ENCODE measurements around the gene LMX1B. TPM values are rescaled to one million over a fixed set of nuclear protein-coding genes. Genes with fewer than 3 reads are reported as not detected.
A peak's percentile ranks its signal among the peaks of the same experiment; 100 is the strongest.

The LMX1B gene
- total RNA-seq, 2 experiments from 2014 or later = not detected

GRCh38 chr9:126617823-126618165 lies 4.1 kb downstream of the LMX1B start:
- Mint-ChIP-seq H3K36me3 (no peaks in the 10 kb centered on the region), H3K4me3 (no peak overlapping the region), H3K4me1 (peaks cover 8% of the 10 kb centered on the region), H3K27ac (no peak overlapping the region), H3K9me3 (no peaks in the 10 kb centered on the region), H3K27me3 (peaks cover 82% of the 10 kb centered on the region)
- DNase-seq (no peak), ATAC-seq (ENCODE audit: low read depth) (no peak)
- POLR2A ChIA-PET = no interaction called here

GRCh38 chr9:126618190-126618584 lies 4.5 kb downstream of the LMX1B start:
- no peak for ATAC-seq (ENCODE audit: low read depth)
- peaks cover 8% of the 10 kb centered on the region for H3K4me1 Mint-ChIP-seq
- POLR2A ChIA-PET = no interaction called here

GRCh38 chr9:126618585-126619360 lies 5.0 kb downstream of the LMX1B start:
- Mint-ChIP-seq H3K27me3 (peaks cover 88% of the 10 kb centered on the region), H3K9me3 (no peaks in the 10 kb centered on the region), H3K27ac (no peak overlapping the region), H3K4me1 (peaks cover 8% of the 10 kb centered on the region), H3K36me3 (no peaks in the 10 kb centered on the region), H3K4me3 (no peak overlapping the region)
- DNase-seq = peak; percentile 31
- POLR2A ChIA-PET = no interaction called here
- ATAC-seq (ENCODE audit: low read depth) = no peak

More at GRCh38 chr9:126618190-126618584, 4.5 kb downstream of the LMX1B start:
- H3K27ac Mint-ChIP-seq = no peak overlapping the region
- no peaks in the 10 kb centered on the region for H3K36me3 Mint-ChIP-seq
- peak; percentile 22 for DNase-seq
- peaks cover 82% of the 10 kb centered on the region for H3K27me3 Mint-ChIP-seq
- no peaks in the 10 kb centered on the region for H3K9me3 Mint-ChIP-seq
- no peak overlapping the region for H3K4me3 Mint-ChIP-seq

GRCh38 chr9:126619361-126620135 lies 5.8 kb downstream of the LMX1B start:
- Mint-ChIP-seq H3K4me3 (no peak overlapping the region), H3K27me3 (peaks cover 92% of the 10 kb centered on the region), H3K36me3 (no peaks in the 10 kb centered on the region), H3K9me3 (no peaks in the 10 kb centered on the region), H3K4me1 (peaks cover 6% of the 10 kb centered on the region), H3K27ac (no peak overlapping the region)
- POLR2A ChIA-PET = no interaction called here
- DNase-seq (no peak), ATAC-seq (ENCODE audit: low read depth) (no peak)

- Mint-ChIP-seq H3K9me3 (no peaks in the 10 kb centered on the region), H3K4me3 (no peak overlapping the region), H3K36me3 (no peaks in the 10 kb centered on the region), H3K4me1 (peaks cover 3% of the 10 kb centered on the region), H3K27me3 (peaks cover 95% of the 10 kb centered on the region), H3K27ac (no peak overlapping the region)
- DNase-seq = no peak
- no peak for ATAC-seq (ENCODE audit: low read depth)
- POLR2A ChIA-PET = no interaction called here
Measured at GRCh38 chr9:126620478-126620877, 6.8 kb downstream of the LMX1B start.

GRCh38 chr9:126621061-126621918 lies 7.6 kb downstream of the LMX1B start:
- peaks cover 94% of the 10 kb centered on the region for H3K27me3 Mint-ChIP-seq
- H3K9me3 Mint-ChIP-seq = no peaks in the 10 kb centered on the region
- no peak for DNase-seq
- POLR2A ChIA-PET = no interaction called here
- H3K36me3 Mint-ChIP-seq = no peaks in the 10 kb centered on the region
- ATAC-seq (ENCODE audit: low read depth) = no peak
- no peak overlapping the region for H3K27ac Mint-ChIP-seq
- H3K4me1 Mint-ChIP-seq = peaks cover 6% of the 10 kb centered on the region
- H3K4me3 Mint-ChIP-seq = no peak overlapping the region

GRCh38 chr9:126621919-126622735 lies 8.4 kb downstream of the LMX1B start:
- H3K4me1 Mint-ChIP-seq = peaks cover 7% of the 10 kb centered on the region
- H3K27me3 Mint-ChIP-seq = peaks cover 94% of the 10 kb centered on the region
- no peak overlapping the region for H3K4me3 Mint-ChIP-seq
- H3K36me3 Mint-ChIP-seq = no peaks in the 10 kb centered on the region
- DNase-seq (no peak), ATAC-seq (ENCODE audit: low read depth) (no peak)
- POLR2A ChIA-PET = interaction anchor here (0.6 kb wide), 1 partner anchor 228 kb away, joined by 3 read pairs; no protein-coding TSS in a partner anchor
- no peak overlapping the region for H3K27ac Mint-ChIP-seq
- no peaks in the 10 kb centered on the region for H3K9me3 Mint-ChIP-seq

- no peaks in the 10 kb centered on the region for H3K9me3 Mint-ChIP-seq
- no peaks in the 10 kb centered on the region for H3K36me3 Mint-ChIP-seq
- POLR2A ChIA-PET = no interaction called here
- H3K27ac Mint-ChIP-seq = no peak overlapping the region
- peaks cover 94% of the 10 kb centered on the region for H3K27me3 Mint-ChIP-seq
- H3K4me1 Mint-ChIP-seq = peaks cover 7% of the 10 kb centered on the region
- H3K4me3 Mint-ChIP-seq = no peak overlapping the region
- no peak for DNase-seq
- no peak for ATAC-seq (ENCODE audit: low read depth)
Measured at GRCh38 chr9:126623314-126623666, 9.6 kb downstream of the LMX1B start.

GRCh38 chr9:126623667-126624478 lies 10.1 kb downstream of the LMX1B start:
- DNase-seq (no peak), ATAC-seq (ENCODE audit: low read depth) (no peak)
- Mint-ChIP-seq H3K27ac (no peak overlapping the region), H3K36me3 (no peaks in the 10 kb centered on the region), H3K9me3 (no peaks in the 10 kb centered on the region), H3K27me3 (peaks cover 96% of the 10 kb centered on the region), H3K4me3 (no peak overlapping the region), H3K4me1 (peaks cover 7% of the 10 kb centered on the region)
- POLR2A ChIA-PET = no interaction called here

GRCh38 chr9:126624479-126624826 lies 10.7 kb downstream of the LMX1B start:
- Mint-ChIP-seq H3K4me1 (peaks cover 7% of the 10 kb centered on the region), H3K4me3 (no peak overlapping the region), H3K36me3 (no peaks in the 10 kb centered on the region), H3K27me3 (peaks cover 96% of the 10 kb centered on the region), H3K27ac (no peak overlapping the region), H3K9me3 (no peaks in the 10 kb centered on the region)
- no peak for DNase-seq
- POLR2A ChIA-PET = no interaction called here
- no peak for ATAC-seq (ENCODE audit: low read depth)

- peaks cover 7% of the 10 kb centered on the region for H3K4me1 Mint-ChIP-seq
- no peaks in the 10 kb centered on the region for H3K9me3 Mint-ChIP-seq
- no peak overlapping the region for H3K4me3 Mint-ChIP-seq
- H3K36me3 Mint-ChIP-seq = no peaks in the 10 kb centered on the region
- no peak overlapping the region for H3K27ac Mint-ChIP-seq
- peaks cover 96% of the 10 kb centered on the region for H3K27me3 Mint-ChIP-seq
- POLR2A ChIA-PET = no interaction called here
- DNase-seq (no peak), ATAC-seq (ENCODE audit: low read depth) (no peak)
Measured at GRCh38 chr9:126624912-126625311, 11.2 kb downstream of the LMX1B start.

- DNase-seq (peak; percentile 47), ATAC-seq (ENCODE audit: low read depth) (peak; percentile 16)
- Mint-ChIP-seq H3K27me3 (peaks cover 96% of the 10 kb centered on the region), H3K9me3 (no peaks in the 10 kb centered on the region), H3K27ac (peak overlapping the region; percentile 25), H3K36me3 (no peaks in the 10 kb centered on the region), H3K4me3 (peak overlapping the region; percentile 75), H3K4me1 (peaks cover 7% of the 10 kb centered on the region)
- POLR2A ChIA-PET = no interaction called here
Measured at GRCh38 chr9:126625329-126626126, 11.8 kb downstream of the LMX1B start.

All from activated naive CD8-positive, alpha-beta T cell treated with anti-CD3 and anti-CD28 coated beads, Interleukin-2, amount 10 ng/mL, durations not matched to agents 7 days and 5 days (primary cell).